ENCODE results near the gene GATA6.

GRCh38 chr18:22152093-22152492, 17.3 kb upstream of the GATA6 start:
- no peak for TF ChIP-seq CTCF (IDR thresholded peaks at IDR 0.05)
- TF ChIP-seq POLR2A (IDR thresholded peaks at IDR 0.05) = no peak

Measured in ovary (tissue), 3 donors.